HG03159 (cell line): ENCODE measurements around the gene NAA25.

ENCODE experiments used
- ATAC-seq: cut with Tn5 transposase; IDR thresholded peaks from one replicate; pipeline ENCODE4 v1.9.1; 2021; ENCODE audit warnings: mild to moderate bottlenecking, moderate library complexity; ENCODE audit not compliant: unreplicated experiment

NAA25 gene

DNA sequence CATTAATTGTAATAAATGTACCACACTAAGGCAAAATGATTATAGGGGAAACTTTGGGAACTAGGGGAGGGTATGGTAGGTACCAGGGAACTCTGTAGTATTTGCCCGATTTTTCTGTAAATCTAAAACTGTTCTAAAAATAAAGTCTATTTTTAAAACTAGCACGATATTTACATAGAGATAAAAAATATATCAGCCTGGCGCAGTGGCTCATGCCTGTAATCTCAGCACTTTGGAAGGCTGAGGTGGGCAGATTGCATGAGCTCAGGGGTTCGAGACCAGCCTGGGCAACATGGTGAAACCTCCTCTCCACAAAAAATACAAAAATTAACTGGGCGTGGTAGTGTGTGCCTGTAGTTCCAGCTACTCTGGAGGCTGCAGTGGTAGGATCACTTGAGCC lies 128.0 kb downstream of the NAA25 start:
- ATAC-seq, result no peak

DNA sequence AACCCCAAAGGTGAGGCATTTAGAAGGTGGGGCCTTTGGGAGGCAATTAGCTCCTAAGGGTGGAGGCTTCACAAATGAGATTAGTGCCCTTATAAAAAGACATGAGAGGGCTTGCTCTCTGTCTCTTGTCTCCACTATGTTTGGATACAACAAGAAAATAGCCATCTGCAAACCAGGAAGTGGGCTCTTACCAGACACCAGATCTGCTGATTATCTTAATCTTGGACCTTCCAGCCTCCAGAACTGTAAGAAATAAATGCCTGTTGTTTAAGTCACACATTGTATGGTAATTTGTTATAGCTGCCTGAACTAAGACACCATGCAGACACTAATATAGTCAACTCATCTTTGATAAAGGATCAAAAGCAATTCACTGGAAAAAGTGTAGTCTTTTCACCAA lies 130.0 kb downstream of the NAA25 start:
- ATAC-seq, result no peak

DNA sequence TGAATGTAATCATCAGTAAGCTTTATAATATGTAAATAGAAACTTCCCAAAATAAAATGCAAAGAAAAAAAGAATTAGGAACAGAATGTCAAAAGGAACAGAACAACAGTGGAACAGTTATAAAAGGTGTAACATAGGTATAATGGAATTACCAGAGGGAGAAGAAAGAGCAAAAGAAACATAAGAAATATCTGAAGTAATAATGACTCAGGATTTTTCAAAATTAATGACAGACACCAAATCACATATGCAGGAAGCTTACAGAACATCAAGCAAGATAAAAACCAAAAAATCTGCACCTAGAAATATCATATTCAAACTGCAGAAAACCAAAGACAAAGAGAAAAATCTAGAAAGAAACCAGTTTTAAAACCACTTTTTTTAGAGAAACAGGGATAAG lies 131.7 kb downstream of the NAA25 start:
- ATAC-seq, result no peak
